Activated T-helper 1 cell treated with anti-CD3 and anti-CD28 coated beads, Interleukin-12 subunit alpha, Interleukin-12 subunit beta, Interleukin-2, Interleukin-4 antibody, amounts not matched to agents 30 ng/mL and 10 ng/mL and 1 ng/mL, durations not matched to agents 14 hours and 24 hours and 36 hours (primary cell): Measurements from ENCODE around the gene XPO4. TPM values are rescaled to one million over a fixed set of nuclear protein-coding genes. Genes with fewer than 3 reads are reported as not detected.

Source experiments
- DNase-seq: peaks from one replicate; pipeline ENCODE4 v3.0.0; 2021; ENCODE audit warnings: low spot score
- H3K27ac Mint-ChIP-seq: one replicate; pipeline ENCODE4 v1.8.0; 2021; ENCODE audit warnings: mild to moderate bottlenecking, mixed read lengths
- H3K27me3 Mint-ChIP-seq: one replicate; pipeline ENCODE4 v1.8.0; 2022; ENCODE audit warnings: mild to moderate bottlenecking, moderate library complexity, mixed read lengths; ENCODE audit not compliant: insufficient read depth
- H3K36me3 Mint-ChIP-seq: one replicate; pipeline ENCODE4 v1.8.0; 2021; ENCODE audit warnings: low read depth, mixed read lengths
- H3K4me1 Mint-ChIP-seq: one replicate; pipeline ENCODE4 v1.8.0; 2021; ENCODE audit warnings: low read depth, mixed read lengths
- H3K4me3 Mint-ChIP-seq: one replicate; pipeline ENCODE4 v1.8.0; 2021; ENCODE audit warnings: mild to moderate bottlenecking, moderate library complexity, mixed read lengths
- H3K9me3 Mint-ChIP-seq: one replicate; pipeline ENCODE4 v1.8.0; 2021; ENCODE audit warnings: mixed read lengths
- intact Hi-C: fragments of 100-400 bp; cut with micrococcal nuclease; formaldehyde crosslinking; loops from one replicate; pipeline ENCODE4 v1.15.1; 2024
- total RNA-seq: library from RNA; stranded (reverse); gene quantifications from 2 replicates; pipeline ENCODE4 v1.2.3, GENCODE V29; 2022

The XPO4 gene
- total RNA-seq, 1 donor from 2014 or later: 34.1 TPM

DNA sequence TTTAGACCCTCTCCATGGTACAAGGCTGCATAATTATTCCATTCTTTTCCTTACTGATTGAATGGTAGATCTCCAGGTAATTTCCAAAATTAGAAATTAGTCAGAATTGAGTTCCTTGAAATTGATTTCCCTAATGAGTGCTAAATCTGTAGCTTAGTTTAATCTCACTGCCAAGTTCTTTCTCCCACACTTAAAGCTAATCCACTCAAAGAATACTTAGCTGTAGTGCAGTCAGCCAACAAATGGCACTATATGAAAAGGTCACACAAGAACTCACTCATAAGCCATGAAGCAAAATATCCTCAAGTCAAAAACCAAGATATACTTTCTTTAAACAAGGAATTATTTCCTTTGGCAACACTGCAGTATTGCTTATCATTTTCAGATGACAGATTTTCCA, 62.0 kb downstream of the XPO4 start:
- intact Hi-C loops: no loop called here
- Mint-ChIP-seq H3K27ac (no peak overlapping the region), H3K9me3 (no peaks in the 10 kb centered on the region)

DNA sequence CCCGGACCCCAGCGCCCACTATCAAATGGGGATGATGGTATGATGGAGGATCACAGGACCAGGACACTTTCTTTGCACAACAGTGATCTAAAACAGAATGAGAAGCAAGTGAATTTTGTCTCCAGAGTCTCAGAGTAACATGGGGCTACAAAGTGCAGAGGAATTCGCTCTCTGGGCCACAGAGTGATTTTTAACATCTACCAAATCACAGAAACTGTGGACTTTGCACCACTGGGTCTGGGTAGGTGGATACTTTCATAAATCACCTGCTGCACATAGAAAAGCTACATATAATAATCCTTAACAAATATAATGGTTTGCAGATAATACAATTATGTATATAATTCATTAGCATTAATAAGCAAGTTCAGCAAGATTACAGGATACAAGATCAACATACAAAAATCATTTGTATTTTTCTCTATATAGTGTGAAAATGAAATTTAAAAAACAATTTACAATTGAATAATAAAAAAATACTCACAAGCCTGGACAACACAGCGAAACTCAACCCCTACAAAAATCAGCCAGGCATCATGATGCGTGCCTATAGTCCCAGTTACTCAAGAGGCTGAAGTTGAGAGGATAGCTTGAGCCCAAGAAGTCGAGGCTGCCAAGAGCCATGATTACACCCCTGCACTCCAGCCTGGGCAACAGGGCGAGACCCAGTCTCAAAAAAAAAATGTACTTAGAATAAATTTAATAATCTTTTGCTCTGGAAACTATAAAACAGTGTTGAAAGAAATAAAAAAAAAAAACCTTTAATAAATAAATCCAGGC, 68.5 kb downstream of the XPO4 start:
- Mint-ChIP-seq H3K27ac (no peak overlapping the region), H3K27me3 (no peaks in the 10 kb centered on the region), H3K9me3 (no peaks in the 10 kb centered on the region), H3K4me1 (no peaks in the 10 kb centered on the region), H3K36me3 (peaks cover 26% of the 10 kb centered on the region), H3K4me3 (no peak overlapping the region)
- DNase-seq: no peak
- intact Hi-C loops: no loop called here

More for the DNA sequence above, 62.0 kb downstream of the XPO4 start:
- Mint-ChIP-seq H3K27me3 (no peaks in the 10 kb centered on the region), H3K36me3 (peaks cover 34% of the 10 kb centered on the region), H3K4me3 (no peak overlapping the region), H3K4me1 (no peaks in the 10 kb centered on the region)
- DNase-seq: no peak

DNA sequence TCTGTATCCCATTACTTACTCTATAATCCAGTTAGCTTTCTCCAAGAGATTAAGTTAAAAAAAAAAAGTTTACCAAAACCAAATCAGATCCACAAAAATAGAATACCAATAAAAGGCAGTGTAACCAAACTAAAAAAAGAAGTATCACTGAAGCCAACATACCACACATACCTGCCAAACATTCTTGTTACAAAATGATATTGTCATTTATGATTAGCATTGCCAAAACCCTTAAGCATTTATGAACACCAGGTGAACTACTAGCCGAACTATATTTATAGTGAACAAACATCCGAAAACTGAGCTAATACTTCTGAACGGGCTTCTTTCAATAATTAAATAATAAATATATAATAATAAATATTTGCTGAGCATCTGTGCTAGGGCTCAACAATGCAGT, 69.7 kb downstream of the XPO4 start:
- H3K27me3 Mint-ChIP-seq: no peaks in the 10 kb centered on the region
- H3K4me1 Mint-ChIP-seq: peaks cover 8% of the 10 kb centered on the region
- no peaks in the 10 kb centered on the region for H3K9me3 Mint-ChIP-seq
- H3K4me3 Mint-ChIP-seq: no peak overlapping the region
- intact Hi-C loops: no loop called here
- no peak overlapping the region for H3K27ac Mint-ChIP-seq
- no peak for DNase-seq
- H3K36me3 Mint-ChIP-seq: peaks cover 27% of the 10 kb centered on the region

DNA sequence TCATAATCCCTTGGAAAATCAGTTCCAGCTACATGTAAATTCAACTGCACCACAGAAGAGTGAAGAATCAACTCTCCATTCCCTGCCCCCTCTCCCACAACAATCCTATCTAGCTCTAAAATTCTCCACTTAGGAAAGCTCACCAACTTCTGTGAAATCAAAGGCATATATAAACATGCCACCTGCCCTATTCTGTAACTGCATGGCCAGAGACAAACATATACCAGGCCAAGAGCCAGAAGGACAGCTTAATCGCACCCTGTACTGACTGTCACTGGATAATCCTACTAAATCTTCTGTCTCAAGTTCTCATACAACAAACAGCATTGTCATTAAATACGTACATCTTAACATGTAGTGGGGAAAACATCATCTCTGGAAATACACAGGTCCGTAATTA, 70.6 kb downstream of the XPO4 start:
- Mint-ChIP-seq H3K9me3 (no peaks in the 10 kb centered on the region), H3K36me3 (peaks cover 22% of the 10 kb centered on the region), H3K27me3 (no peaks in the 10 kb centered on the region), H3K4me3 (no peak overlapping the region), H3K27ac (no peak overlapping the region), H3K4me1 (peaks cover 8% of the 10 kb centered on the region)
- intact Hi-C loops: no loop called here
- DNase-seq: no peak

DNA sequence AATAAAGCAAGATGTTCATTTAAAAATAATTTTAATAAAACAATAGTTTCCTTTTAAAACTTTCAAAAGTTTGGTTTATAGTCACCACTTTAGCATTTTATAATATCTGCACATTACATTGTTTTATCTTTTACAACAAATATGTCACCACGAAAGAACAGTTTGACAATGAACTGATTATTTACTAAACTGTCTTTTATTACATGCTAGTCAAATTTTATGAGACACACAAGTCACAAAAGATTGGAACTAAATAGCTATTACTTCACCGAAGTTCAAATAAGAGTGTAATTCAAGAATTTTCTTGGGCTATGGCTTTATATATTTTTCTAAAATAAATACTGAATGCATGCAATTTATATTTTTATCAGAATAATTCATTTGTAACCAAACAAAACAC, 71.3 kb downstream of the XPO4 start:
- H3K36me3 Mint-ChIP-seq: peaks cover 17% of the 10 kb centered on the region
- no peak for DNase-seq
- no peaks in the 10 kb centered on the region for H3K9me3 Mint-ChIP-seq

DNA sequence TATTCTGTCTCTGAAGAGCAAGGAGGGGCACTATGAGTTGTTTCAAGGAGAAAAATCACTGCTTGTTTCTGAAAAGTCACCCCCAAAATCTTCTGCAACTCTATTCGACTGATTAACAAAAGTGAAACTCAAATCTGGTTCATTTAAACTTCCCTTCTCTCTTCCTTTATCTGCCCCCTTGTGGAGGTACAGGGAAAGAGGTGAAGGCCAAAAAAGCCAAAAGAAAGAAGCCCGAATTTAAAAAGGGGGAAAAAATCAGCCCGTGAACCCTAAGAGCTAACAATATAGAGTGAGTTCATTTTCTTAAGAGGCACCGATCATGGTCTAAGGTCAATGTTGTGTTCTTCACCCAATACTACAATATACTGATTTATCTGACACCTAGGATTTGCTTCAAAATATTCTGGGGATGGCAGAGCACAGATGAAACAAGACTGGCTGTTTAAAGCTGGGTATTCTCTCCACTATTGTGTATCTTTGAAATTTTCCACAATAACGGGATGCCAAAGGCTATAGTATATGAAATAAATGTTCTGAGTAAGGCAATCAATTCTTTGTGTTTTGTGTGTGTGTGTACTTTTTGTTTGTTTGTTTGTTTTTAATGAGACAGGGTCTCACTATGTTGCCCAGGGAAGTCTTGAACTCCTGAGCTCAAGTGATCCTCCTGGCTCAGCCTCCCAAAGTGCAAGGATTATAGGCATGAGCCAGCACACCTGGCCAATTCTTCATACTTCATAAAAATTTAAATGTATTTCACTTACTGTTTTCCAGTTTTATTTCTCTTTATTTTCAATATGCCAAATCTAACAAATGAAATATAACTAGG, 73.8 kb downstream of the XPO4 start:
- Mint-ChIP-seq H3K36me3 (peaks cover 13% of the 10 kb centered on the region), H3K4me3 (no peak overlapping the region), H3K27me3 (no peaks in the 10 kb centered on the region), H3K9me3 (no peaks in the 10 kb centered on the region), H3K27ac (no peak overlapping the region), H3K4me1 (peaks cover 8% of the 10 kb centered on the region)
- intact Hi-C loops: loop anchor here (1.0 to 5.0 kb wide), 4 partner anchors 96 to 646 kb away; no protein-coding TSS in a partner anchor
- DNase-seq: peak; percentile 28

More for the DNA sequence above, 71.3 kb downstream of the XPO4 start:
- intact Hi-C loops: no loop called here
- peaks cover 8% of the 10 kb centered on the region for H3K4me1 Mint-ChIP-seq
- no peaks in the 10 kb centered on the region for H3K27me3 Mint-ChIP-seq
- H3K27ac Mint-ChIP-seq: no peak overlapping the region
- no peak overlapping the region for H3K4me3 Mint-ChIP-seq

DNA sequence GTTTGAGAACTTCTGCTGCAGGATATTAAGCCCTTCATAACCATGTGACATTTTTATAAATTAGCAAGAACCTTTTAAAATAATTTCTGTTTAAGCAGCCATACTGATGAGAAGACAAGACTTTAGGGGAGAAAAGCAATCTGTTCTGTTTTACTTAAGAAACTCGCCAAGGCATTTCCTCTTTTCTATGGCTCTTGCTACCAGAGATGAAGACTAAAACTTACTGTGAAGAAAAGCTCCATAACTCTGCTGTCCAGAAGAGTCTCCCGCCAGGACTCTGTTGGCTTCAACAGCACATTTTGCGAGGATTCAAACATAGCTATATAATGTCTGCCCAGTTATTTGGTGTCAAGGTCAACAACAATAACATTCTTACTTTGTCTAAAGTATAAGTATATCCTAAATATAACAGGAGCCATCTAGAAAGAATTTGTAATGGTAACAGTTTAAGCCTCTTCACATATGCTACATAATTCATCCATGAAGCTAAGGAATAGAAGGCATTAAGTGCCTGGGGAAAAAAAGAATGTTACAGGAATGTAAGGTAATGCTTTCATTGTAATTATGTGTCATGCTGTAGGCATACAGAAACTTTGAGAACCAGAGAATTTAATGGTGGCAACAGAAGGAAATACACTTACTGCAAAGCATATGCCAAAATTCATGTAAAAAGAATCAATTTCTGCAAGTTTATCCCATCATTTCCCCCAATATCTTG, 75.5 kb downstream of the XPO4 start:
- intact Hi-C loops: loop anchor here (2.0 to 5.0 kb wide), 2 partner anchors 54 to 645 kb away; partner anchors contain the start of gene EEF1AKMT1
- H3K27ac Mint-ChIP-seq: no peak overlapping the region
- H3K27me3 Mint-ChIP-seq: no peaks in the 10 kb centered on the region
- no peaks in the 10 kb centered on the region for H3K9me3 Mint-ChIP-seq
- DNase-seq: no peak
- peaks cover 8% of the 10 kb centered on the region for H3K4me1 Mint-ChIP-seq
- peaks cover 13% of the 10 kb centered on the region for H3K36me3 Mint-ChIP-seq
- H3K4me3 Mint-ChIP-seq: no peak overlapping the region

DNA sequence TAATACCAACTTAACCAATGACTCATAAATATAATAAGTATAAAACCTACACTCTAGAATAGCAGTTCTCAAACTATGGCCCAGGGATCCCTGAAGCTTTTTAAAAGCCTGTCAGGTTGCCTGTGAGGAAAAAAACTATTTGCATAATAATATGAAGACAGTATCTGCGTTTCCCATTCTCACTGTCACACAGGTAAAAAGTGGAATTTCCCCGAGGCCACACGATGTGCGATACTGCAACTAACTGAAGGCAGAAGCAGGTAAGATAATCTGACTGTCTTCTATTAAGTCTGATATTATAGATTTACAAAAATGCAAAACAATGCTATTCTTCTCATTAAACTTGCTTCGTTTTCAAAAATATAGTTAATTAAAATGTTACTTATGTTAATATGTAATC, 76.2 kb downstream of the XPO4 start:
- peaks cover 8% of the 10 kb centered on the region for H3K4me1 Mint-ChIP-seq

DNA sequence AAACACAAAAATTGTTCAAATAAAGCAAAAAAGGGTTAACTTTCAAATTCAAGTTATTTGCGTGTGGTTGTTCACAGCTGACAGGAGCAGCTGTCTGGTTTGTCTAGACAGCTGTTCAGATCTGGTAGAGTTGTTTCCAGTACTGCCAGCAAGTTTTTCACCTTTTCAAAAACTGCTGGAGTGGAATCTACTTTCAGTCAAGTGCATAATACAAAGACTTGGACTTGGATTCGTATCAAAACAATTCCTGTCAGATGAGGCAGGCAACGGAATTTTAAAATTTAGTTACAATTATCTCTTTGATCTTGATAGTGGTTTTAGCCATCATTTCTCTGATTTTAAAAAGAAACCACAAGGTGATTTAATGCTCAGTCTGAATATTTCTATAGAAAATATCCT, 77.1 kb downstream of the XPO4 start:
- no peak overlapping the region for H3K27ac Mint-ChIP-seq
- peaks cover 8% of the 10 kb centered on the region for H3K4me1 Mint-ChIP-seq
- intact Hi-C loops: loop anchor here (5.0 kb wide), 1 partner anchor 643 kb away; no protein-coding TSS in a partner anchor
- H3K36me3 Mint-ChIP-seq: peaks cover 18% of the 10 kb centered on the region
- no peak overlapping the region for H3K4me3 Mint-ChIP-seq
- no peaks in the 10 kb centered on the region for H3K9me3 Mint-ChIP-seq
- no peak for DNase-seq
- H3K27me3 Mint-ChIP-seq: no peaks in the 10 kb centered on the region

More for the DNA sequence above, 76.2 kb downstream of the XPO4 start:
- Mint-ChIP-seq H3K9me3 (no peaks in the 10 kb centered on the region), H3K27ac (no peak overlapping the region), H3K27me3 (no peaks in the 10 kb centered on the region), H3K4me3 (no peak overlapping the region), H3K36me3 (peaks cover 15% of the 10 kb centered on the region)
- intact Hi-C loops: loop anchor here (2.0 to 5.0 kb wide), 2 partner anchors 54 to 644 kb away; partner anchors contain the start of gene EEF1AKMT1
- DNase-seq: no peak

DNA sequence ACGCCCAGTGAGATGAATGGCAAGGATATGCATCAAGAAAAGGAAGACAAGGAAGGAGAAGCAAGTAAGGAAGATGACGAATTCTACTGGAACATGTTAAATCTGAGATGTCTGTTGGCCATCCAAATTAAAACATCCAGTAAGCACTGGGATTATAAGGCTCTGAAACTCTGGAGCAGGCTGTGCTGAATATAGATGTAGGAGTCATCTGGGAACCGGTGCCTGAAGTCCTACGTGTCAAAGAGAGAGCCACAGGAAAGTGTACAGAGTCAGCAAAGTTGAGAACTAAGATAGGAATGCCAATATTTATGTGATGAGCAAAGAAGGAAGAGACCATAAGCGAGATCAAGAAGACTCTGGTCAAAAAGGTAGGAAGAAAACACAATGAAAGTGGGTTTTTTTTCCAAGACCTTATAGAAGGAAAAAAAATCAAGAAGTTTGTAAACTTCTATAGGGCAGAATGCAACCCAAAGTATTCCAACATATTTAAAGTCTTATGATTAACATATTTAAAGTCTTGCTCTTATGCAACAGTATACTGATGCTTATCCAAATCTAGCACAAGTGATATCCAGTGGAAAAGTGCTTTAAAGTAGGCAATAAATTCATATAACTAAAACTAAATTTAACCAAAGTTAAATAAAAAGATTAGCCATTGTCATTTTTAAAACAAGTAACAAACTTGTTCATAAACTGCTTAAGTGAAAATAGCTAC, 77.6 kb downstream of the XPO4 start:
- Mint-ChIP-seq H3K36me3 (peaks cover 19% of the 10 kb centered on the region), H3K27me3 (no peaks in the 10 kb centered on the region), H3K4me1 (peaks cover 8% of the 10 kb centered on the region), H3K27ac (no peak overlapping the region), H3K4me3 (no peak overlapping the region), H3K9me3 (no peaks in the 10 kb centered on the region)
- DNase-seq: no peak
- intact Hi-C loops: loop anchor here (5.0 kb wide), 1 partner anchor 643 kb away; no protein-coding TSS in a partner anchor

DNA sequence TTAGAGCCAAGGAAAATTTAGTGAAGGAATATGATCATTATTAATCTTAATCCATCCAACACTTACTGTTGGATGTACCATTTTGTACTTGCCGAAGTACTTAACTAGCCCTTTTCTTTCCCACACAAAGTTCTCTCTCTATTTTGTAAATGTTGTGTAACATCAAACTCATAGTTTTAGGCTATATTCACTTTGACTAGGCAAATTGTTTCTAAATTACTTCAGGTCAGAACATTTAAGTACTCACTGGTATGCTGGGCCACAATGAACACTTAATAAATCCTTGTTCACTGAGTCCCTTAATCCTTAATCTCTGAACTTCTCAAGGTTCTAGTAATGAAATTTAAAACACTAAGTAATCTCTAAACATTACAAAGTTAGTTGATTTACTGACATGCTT, 79.5 kb downstream of the XPO4 start:
- Mint-ChIP-seq H3K4me3 (no peak overlapping the region), H3K27me3 (no peaks in the 10 kb centered on the region), H3K9me3 (no peaks in the 10 kb centered on the region), H3K27ac (no peak overlapping the region), H3K4me1 (no peaks in the 10 kb centered on the region), H3K36me3 (peaks cover 14% of the 10 kb centered on the region)
- DNase-seq: no peak
- intact Hi-C loops: no loop called here

DNA sequence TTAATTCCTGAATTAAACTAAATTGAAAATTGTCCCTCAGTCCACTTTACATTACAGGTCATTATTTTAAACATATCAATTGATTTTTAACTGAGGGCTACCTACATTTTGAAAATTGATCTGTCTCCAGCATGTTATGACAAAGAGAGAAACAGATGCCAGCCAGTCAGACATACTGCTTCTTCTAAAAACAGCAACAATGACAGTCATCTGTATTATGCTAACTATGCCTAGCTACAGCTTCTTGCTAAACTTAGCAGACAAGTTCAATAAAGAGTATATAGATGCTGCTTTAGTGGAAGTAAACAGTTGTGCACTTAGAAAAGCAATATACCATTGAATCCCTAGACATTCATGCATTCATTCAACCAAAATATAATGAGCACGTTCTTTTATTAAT, 80.1 kb downstream of the XPO4 start:
- no peak overlapping the region for H3K27ac Mint-ChIP-seq
- H3K4me1 Mint-ChIP-seq: no peaks in the 10 kb centered on the region
- no peak for DNase-seq
- H3K9me3 Mint-ChIP-seq: no peaks in the 10 kb centered on the region
- H3K4me3 Mint-ChIP-seq: no peak overlapping the region
- intact Hi-C loops: no loop called here
- H3K27me3 Mint-ChIP-seq: no peaks in the 10 kb centered on the region
- H3K36me3 Mint-ChIP-seq: peaks cover 14% of the 10 kb centered on the region
